Measurements from ENCODE around the gene DDA1. TPM values are rescaled to one million over a fixed set of nuclear protein-coding genes. Genes with fewer than 3 reads are reported as not detected.

The DDA1 gene
- total and polyA plus RNA-seq, 10 donors = 10.5 to 42.2 (median 23.5) TPM

- H3K27ac ChIP-seq = peak overlapping the region in 5 of 8 donors; percentile 63 to 81 (median 77)
- peak; percentile 85 for DNase-seq
Measured at GRCh38 chr19:17333611-17334413, 24.4 kb downstream of the DDA1 start.

GRCh38 chr19:17334414-17335409 lies 25.3 kb downstream of the DDA1 start, which contains the start of gene ANO8:
ANO8 (minus strand) TSS chr19:17334855; CDS start chr19:17334670, 185 bp downstream.
- intact Hi-C loops (cut with DNase I; ENCODE audit: low total_unique reads) = no loop called here
- H3K27ac ChIP-seq = peak within 1 kb of the TSS in 6 of 8 donors; percentile 62 to 81 (median 74)
- DNase-seq = peak; percentile 97
- H3K4me1 ChIP-seq = peaks cover 19 to 71% (median 49%) of the 10 kb centered on the region in 6 donors
- WGBS, 5 donors = 3 to 11% (median 4%) methylated on average over 25 to 86 of the region's 86 CpGs
- TF ChIP-seq POLR2A (IDR thresholded peaks at IDR 0.05) = peak in 1 of 3 donors; percentile 6
- peak; percentile 63 to 83 (median 80) for TF ChIP-seq POLR2AphosphoS5 (IDR thresholded peaks at IDR 0.05)
- TF ChIP-seq CTCF (IDR thresholded peaks at IDR 0.05 in 8 of 11, conservative IDR thresholded peaks at IDR 0.05 in 3 of 11) = peak in 1 of 11 experiments; percentile 9
- peaks cover 0 to 18% (median 0%) of the 10 kb centered on the region in 6 donors for H3K36me3 ChIP-seq
- H3K9me3 ChIP-seq = no peaks in the 10 kb centered on the region
- H3K27me3 ChIP-seq (replicated peaks in 1 of 7) = peaks cover 0 to 22% (median 9%) of the 10 kb centered on the region in 7 donors
- peak within 1 kb of the TSS; percentile 51 to 83 (median 72) for H3K4me3 ChIP-seq

More at GRCh38 chr19:17333611-17334413, 24.4 kb downstream of the DDA1 start:
- no peak for TF ChIP-seq CTCF (IDR thresholded peaks at IDR 0.05 in 8 of 11, conservative IDR thresholded peaks at IDR 0.05 in 3 of 11)
- no peak for TF ChIP-seq POLR2A (IDR thresholded peaks at IDR 0.05)
- TF ChIP-seq POLR2AphosphoS5 (IDR thresholded peaks at IDR 0.05) = peak in 2 of 3 donors; percentile 35 to 58
- WGBS, 5 donors = 26 to 44% (median 38%) methylated on average over 17 to 52 of the region's 52 CpGs
- H3K4me3 ChIP-seq = peak overlapping the region; percentile 51 to 83 (median 72)
- no peaks in the 10 kb centered on the region for H3K9me3 ChIP-seq
- H3K27me3 ChIP-seq (replicated peaks in 1 of 7) = peaks cover 0 to 31% (median 18%) of the 10 kb centered on the region in 7 donors
- peaks cover 28 to 74% (median 55%) of the 10 kb centered on the region in 6 donors for H3K4me1 ChIP-seq
- intact Hi-C loops (cut with DNase I; ENCODE audit: low total_unique reads) = no loop called here
- peaks cover 0 to 11% (median 0%) of the 10 kb centered on the region in 6 donors for H3K36me3 ChIP-seq

- intact Hi-C loops (cut with DNase I; ENCODE audit: low total_unique reads) = no loop called here
- no peak for TF ChIP-seq POLR2AphosphoS5 (IDR thresholded peaks at IDR 0.05)
- TF ChIP-seq POLR2A (IDR thresholded peaks at IDR 0.05) = no peak
- Histone ChIP-seq H3K4me1 (peaks cover 19 to 69% (median 48%) of the 10 kb centered on the region in 6 donors), H3K27me3 (replicated peaks in 1 of 7) (peaks cover 0 to 14% (median 1%) of the 10 kb centered on the region in 7 donors), H3K4me3 (peak overlapping the region in 1 of 8 donors; percentile 83), H3K36me3 (peaks cover 0 to 10% (median 0%) of the 10 kb centered on the region in 6 donors), H3K9me3 (no peaks in the 10 kb centered on the region), H3K27ac (no peak overlapping the region)
- 73 to 78% (median 73%) methylated on average over 10 of the region's 10 CpGs for WGBS, 5 donors
- DNase-seq = no peak
Measured at GRCh38 chr19:17335575-17335974, 26.2 kb downstream of the DDA1 start.
